ENCODE data around the gene NRF1. TPM values are rescaled to one million over a fixed set of nuclear protein-coding genes. Genes with fewer than 3 reads are reported as not detected.

Gene NRF1
- total RNA-seq, 1 experiment from 2014 or later: 25.9 TPM

GRCh38 chr7:129689995-129690581 lies 78.6 kb downstream of the NRF1 start (continued):
- TF ChIP-seq, protein P1, sequence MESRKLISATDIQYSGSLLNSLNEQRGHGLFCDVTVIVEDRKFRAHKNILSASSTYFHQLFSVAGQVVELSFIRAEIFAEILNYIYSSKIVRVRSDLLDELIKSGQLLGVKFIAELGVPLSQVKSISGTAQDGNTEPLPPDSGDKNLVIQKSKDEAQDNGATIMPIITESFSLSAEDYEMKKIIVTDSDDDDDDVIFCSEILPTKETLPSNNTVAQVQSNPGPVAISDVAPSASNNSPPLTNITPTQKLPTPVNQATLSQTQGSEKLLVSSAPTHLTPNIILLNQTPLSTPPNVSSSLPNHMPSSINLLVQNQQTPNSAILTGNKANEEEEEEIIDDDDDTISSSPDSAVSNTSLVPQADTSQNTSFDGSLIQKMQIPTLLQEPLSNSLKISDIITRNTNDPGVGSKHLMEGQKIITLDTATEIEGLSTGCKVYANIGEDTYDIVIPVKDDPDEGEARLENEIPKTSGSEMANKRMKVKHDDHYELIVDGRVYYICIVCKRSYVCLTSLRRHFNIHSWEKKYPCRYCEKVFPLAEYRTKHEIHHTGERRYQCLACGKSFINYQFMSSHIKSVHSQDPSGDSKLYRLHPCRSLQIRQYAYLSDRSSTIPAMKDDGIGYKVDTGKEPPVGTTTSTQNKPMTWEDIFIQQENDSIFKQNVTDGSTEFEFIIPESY (IDR thresholded peaks at IDR 0.05; ENCODE audit: extremely low read depth, insufficient replicate concordance, low read length): no peak

DNA sequence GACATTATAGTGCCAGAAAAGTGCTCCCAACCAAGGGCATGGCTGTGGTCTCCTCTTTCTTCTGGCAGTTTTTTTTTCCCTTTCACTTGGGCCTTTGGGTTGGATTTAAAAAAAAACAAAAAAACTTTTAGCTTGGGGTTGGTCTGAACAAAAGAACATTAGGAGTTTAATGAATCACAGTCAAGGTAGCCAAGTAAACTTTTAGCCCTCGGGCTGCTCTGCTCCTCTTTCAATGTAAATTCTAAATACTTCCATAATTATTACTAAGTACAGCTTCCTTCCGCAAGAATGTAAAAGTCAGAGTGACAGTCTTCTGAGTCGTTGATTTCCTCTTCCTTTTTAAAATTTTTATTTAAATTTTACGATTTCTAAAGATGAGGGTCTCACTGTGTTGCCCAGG lies 79.2 kb downstream of the NRF1 start:
- DNase-seq (ENCODE audit: low read depth, low spot score): no peak
- H3K36me3 ChIP-seq (ENCODE audit: control insufficient read depth in 1 of 2, insufficient read depth in 2 of 2, low read length in 2 of 2): peaks cover 3 to 12% of the 10 kb centered on the region in 2 experiments; a peak in 2 of 4 replicates
- no peak overlapping the region for H3K27ac ChIP-seq (ENCODE audit: low read depth, low read length)
- RAD21 ChIA-PET (ENCODE audit: low non-redundant PET in 1 of 2, low total read pairs in 2 of 2, uncharacterized antibody in 2 of 2, unreplicated experiment in 2 of 2): interaction anchor here in 1 of 2 experiments (0.7 kb wide), 1 partner anchor 13 kb away, joined by 3 read pairs; no protein-coding TSS in a partner anchor
- no peaks in the 10 kb centered on the region for H3K9me2 ChIP-seq (ENCODE audit: insufficient read depth)
- no peaks in the 10 kb centered on the region for H3K9me3 ChIP-seq (ENCODE audit: control insufficient read depth in 1 of 2, insufficient read depth in 1 of 2, low read depth in 1 of 2, low read length in 2 of 2)
- BruUV-seq (replicated peaks): no TSS peak
- peaks cover 4% of the 10 kb centered on the region; the same call in 1 of the 2 replicates for H4K20me1 ChIP-seq (ENCODE audit: insufficient read depth)
- CTCF ChIA-PET: no interaction called here
- TF ChIP-seq JUND (IDR thresholded peaks at IDR 0.05) (no peak), EZH2phosphoT487 (IDR thresholded peaks at IDR 0.05; ENCODE audit: borderline replicate concordance) (no peak), ELF1 (IDR thresholded peaks at IDR 0.05; ENCODE audit: borderline replicate concordance, low read depth) (no peak), SRF (IDR thresholded peaks at IDR 0.05; ENCODE audit: low read depth) (no peak), ATF3 (IDR thresholded peaks at IDR 0.05) (no peak), EGR1 (IDR thresholded peaks at IDR 0.05; ENCODE audit: low read depth) (no peak), ZNF274 (IDR thresholded peaks at IDR 0.05; ENCODE audit: low read depth, low read length) (no peak), POLR2AphosphoS5 (IDR thresholded peaks at IDR 0.05; ENCODE audit: low read depth, low read length) (no peak), FOSL1 (IDR thresholded peaks at IDR 0.05; ENCODE audit: low read depth) (no peak), SP1 (IDR thresholded peaks at IDR 0.05; ENCODE audit: low read depth) (no peak), RAD21 (IDR thresholded peaks at IDR 0.05; ENCODE audit: low read depth) (no peak), TCF7L2 (IDR thresholded peaks at IDR 0.05; ENCODE audit: borderline replicate concordance, extremely low read depth, insufficient read depth, insufficient read length) (no peak), EZH2 (IDR thresholded peaks at IDR 0.05) (no peak), CEBPB (IDR thresholded peaks at IDR 0.05; ENCODE audit: low read depth) (no peak), ZFX (IDR thresholded peaks at IDR 0.05) (no peak)
- TF ChIP-seq, protein P2, sequence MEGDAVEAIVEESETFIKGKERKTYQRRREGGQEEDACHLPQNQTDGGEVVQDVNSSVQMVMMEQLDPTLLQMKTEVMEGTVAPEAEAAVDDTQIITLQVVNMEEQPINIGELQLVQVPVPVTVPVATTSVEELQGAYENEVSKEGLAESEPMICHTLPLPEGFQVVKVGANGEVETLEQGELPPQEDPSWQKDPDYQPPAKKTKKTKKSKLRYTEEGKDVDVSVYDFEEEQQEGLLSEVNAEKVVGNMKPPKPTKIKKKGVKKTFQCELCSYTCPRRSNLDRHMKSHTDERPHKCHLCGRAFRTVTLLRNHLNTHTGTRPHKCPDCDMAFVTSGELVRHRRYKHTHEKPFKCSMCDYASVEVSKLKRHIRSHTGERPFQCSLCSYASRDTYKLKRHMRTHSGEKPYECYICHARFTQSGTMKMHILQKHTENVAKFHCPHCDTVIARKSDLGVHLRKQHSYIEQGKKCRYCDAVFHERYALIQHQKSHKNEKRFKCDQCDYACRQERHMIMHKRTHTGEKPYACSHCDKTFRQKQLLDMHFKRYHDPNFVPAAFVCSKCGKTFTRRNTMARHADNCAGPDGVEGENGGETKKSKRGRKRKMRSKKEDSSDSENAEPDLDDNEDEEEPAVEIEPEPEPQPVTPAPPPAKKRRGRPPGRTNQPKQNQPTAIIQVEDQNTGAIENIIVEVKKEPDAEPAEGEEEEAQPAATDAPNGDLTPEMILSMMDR (IDR thresholded peaks at IDR 0.05 in 2 of 3, conservative IDR thresholded peaks at IDR 0.05 in 1 of 3; ENCODE audit: borderline replicate concordance in 1 of 3, insufficient read depth in 1 of 3, low read depth in 2 of 3, low read length in 2 of 3): no peak
- TF ChIP-seq, protein P1 (IDR thresholded peaks at IDR 0.05; ENCODE audit: extremely low read depth, insufficient replicate concordance, low read length): no peak
- no peaks in the 10 kb centered on the region for H3K4me1 ChIP-seq (ENCODE audit: control insufficient read depth in 1 of 2, insufficient read depth in 2 of 2, low read length in 2 of 2)
- ATAC-seq: no peak
- H3K79me2 ChIP-seq (ENCODE audit: insufficient read depth, low read length): no peaks in the 10 kb centered on the region
- H3K4me2 ChIP-seq (ENCODE audit: low read length): no peak overlapping the region
- no peaks in the 10 kb centered on the region for H3K27me3 ChIP-seq (ENCODE audit: insufficient read depth, low read length)
- H2AFZ ChIP-seq (ENCODE audit: low read depth, low read length, poor library complexity, severe bottlenecking): no peak overlapping the region
- intact Hi-C loops (cut with micrococcal nuclease): no loop called here
- H3K9ac ChIP-seq (ENCODE audit: low read length): no peak overlapping the region
- no peak overlapping the region for H3K4me3 ChIP-seq (replicated peaks in 1 of 2; ENCODE audit: low read depth in 1 of 2, low read length in 2 of 2)
- POLR2A ChIA-PET: no interaction called here
